ENCODE results near the gene MCHR1.

MCHR1 gene

DNA sequence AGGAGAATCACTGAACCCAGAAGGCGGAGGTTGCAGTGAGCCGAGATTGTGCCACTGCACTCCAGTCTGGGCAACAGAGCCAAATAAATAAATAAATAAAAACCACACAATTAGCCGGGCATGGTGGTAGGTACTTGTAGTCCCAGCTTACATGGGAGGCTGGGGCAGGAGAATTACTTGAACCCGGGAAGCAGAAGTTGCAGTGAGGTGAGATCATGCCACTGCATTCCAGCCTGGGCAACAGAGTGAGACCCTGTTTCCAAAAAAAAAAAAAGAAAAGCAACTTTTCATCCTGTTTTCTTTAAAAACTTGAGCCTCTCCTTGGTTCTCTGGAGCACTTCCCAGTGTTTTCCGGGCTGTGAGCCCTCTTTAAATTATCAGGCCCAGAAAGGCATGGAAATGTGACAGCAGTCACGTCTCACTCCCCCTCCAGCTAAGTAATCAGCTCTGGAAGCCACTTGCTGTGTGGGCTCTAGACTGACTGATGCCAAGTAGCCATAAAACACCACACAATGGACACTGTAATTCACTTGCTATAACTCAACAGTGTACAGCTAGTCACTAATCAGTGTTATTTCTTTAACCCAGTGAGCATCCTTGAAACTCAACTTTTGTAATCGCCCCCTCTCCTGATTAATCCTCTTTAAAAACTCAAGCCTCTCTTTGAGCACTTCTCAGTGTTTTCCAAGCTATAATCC is 13.0 kb upstream of the MCHR1 start:
- no peak overlapping the region for H3K4ac ChIP-seq (ENCODE audit: low read depth, low read length)
- H3K4me2 ChIP-seq (ENCODE audit: low read length), result no peak overlapping the region
- peak in 1 of 2 donors; percentile 25 for DNase-seq
- no peaks in the 10 kb centered on the region for H3K9me3 ChIP-seq (ENCODE audit: insufficient read depth, low read depth, low read length)
- H3K79me2 ChIP-seq (ENCODE audit: control insufficient read depth, insufficient read depth, low read length, poor library complexity), result no peaks in the 10 kb centered on the region
- H4K91ac ChIP-seq (ENCODE audit: low read depth, low read length), result no peak overlapping the region
- H3K4me1 ChIP-seq (ENCODE audit: control insufficient read depth in 1 of 2, insufficient read depth in 2 of 2, low read length in 2 of 2), result peaks cover 5 to 9% of the 10 kb centered on the region in 2 experiments
- no peaks in the 10 kb centered on the region for H3K36me3 ChIP-seq (ENCODE audit: control insufficient read depth in 1 of 2, insufficient read depth in 2 of 2, low read length in 2 of 2)
- no peak overlapping the region for H4K8ac ChIP-seq (ENCODE audit: low read depth, low read length)
- no peak overlapping the region for H2BK120ac ChIP-seq (ENCODE audit: insufficient read depth, low read length, poor library complexity)
- H3K14ac ChIP-seq (ENCODE audit: low read length), result no peak overlapping the region
- peaks cover 5% of the 10 kb centered on the region for H3K79me1 ChIP-seq (ENCODE audit: low read length)
- no peak overlapping the region for H2BK12ac ChIP-seq (ENCODE audit: low read length)
- no peaks in the 10 kb centered on the region for H3K27me3 ChIP-seq (ENCODE audit: insufficient read depth, low read length)
- H4K12ac ChIP-seq (ENCODE audit: low read depth, low read length), result no peak overlapping the region
- no peak overlapping the region for H3K9ac ChIP-seq (ENCODE audit: low read length)
- H2AFZ ChIP-seq (ENCODE audit: insufficient read depth, low read length, poor library complexity), result no peak overlapping the region
- H2BK5ac ChIP-seq (ENCODE audit: low read depth, low read length, poor library complexity), result no peak overlapping the region
- H3K23ac ChIP-seq (ENCODE audit: low read length), result no peak overlapping the region
- H3K18ac ChIP-seq (ENCODE audit: low read length), result no peak overlapping the region
- WGBS (ENCODE audit: extremely low coverage, insufficient coverage, insufficient read length), result no CpG with 5 or more reads among the region's 7 CpGs
- H2AK5ac ChIP-seq (ENCODE audit: low read length), result no peak overlapping the region
- no peak overlapping the region for H3K4me3 ChIP-seq (ENCODE audit: low read depth, low read length)
- H3K27ac ChIP-seq (ENCODE audit: low read depth, low read length), result no peak overlapping the region

DNA sequence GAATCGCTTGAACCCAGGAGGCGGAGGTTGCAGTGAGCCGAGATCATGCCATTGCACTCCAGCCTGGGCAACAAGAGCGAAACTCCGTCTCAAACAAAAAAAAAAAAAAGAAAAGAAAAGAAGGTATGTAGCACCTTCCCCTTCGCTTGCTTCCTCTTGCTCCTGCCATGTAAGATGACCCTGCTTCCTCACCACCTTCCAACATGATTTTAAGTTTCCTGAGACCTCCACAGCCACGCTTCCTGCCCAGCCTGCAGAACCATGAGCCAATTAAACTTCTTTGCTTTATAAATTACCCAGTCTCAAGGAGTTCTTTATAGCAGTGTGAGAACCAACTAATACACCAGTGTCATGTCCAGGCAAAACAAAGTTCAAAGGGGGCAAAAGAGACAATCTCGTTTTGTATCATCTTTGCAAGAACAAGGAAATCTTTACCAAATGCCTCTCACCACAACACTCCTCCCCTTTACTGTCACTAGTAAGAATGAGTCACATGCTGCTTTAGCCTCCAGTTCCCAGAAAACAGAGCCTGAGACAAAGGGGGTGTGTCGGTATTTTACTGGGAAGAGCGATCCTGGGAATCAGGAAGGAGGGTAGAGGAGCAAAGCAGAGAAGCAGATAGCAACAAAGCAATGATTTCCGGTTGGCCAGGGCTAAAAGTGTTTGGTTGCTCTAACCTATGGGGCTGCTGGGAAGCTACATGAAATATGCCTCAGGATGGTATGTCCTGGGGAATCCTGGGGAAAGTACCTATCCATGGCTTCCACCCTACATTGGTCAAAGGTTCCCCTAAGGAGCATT is 10.5 kb upstream of the MCHR1 start:
- H3K14ac ChIP-seq (ENCODE audit: low read length), result no peak overlapping the region
- H4K8ac ChIP-seq (ENCODE audit: low read depth, low read length), result peak overlapping the region; percentile 41
- H3K9ac ChIP-seq (ENCODE audit: low read length), result no peak overlapping the region
- peak overlapping the region; percentile 26 for H3K18ac ChIP-seq (ENCODE audit: low read length)
- H3K27ac ChIP-seq (ENCODE audit: low read depth, low read length), result peak overlapping the region; percentile 13
- no peak overlapping the region for H3K4me2 ChIP-seq (ENCODE audit: low read length)
- H3K4me3 ChIP-seq (ENCODE audit: low read depth, low read length), result no peak overlapping the region
- peaks cover 5% of the 10 kb centered on the region for H3K79me1 ChIP-seq (ENCODE audit: low read length)
- H3K79me2 ChIP-seq (ENCODE audit: control insufficient read depth, insufficient read depth, low read length, poor library complexity), result no peaks in the 10 kb centered on the region
- H2AFZ ChIP-seq (ENCODE audit: insufficient read depth, low read length, poor library complexity), result peak overlapping the region; percentile 20
- H3K4ac ChIP-seq (ENCODE audit: low read depth, low read length), result peak overlapping the region; percentile 9
- H3K23ac ChIP-seq (ENCODE audit: low read length), result no peak overlapping the region
- peak overlapping the region; percentile 2 for H2BK5ac ChIP-seq (ENCODE audit: low read depth, low read length, poor library complexity)
- WGBS (ENCODE audit: extremely low coverage, insufficient coverage, insufficient read length), result no CpG with 5 or more reads among the region's 11 CpGs
- peak overlapping the region; percentile 6 for H4K12ac ChIP-seq (ENCODE audit: low read depth, low read length)
- peaks cover 4% of the 10 kb centered on the region for H3K9me3 ChIP-seq (ENCODE audit: insufficient read depth, low read depth, low read length)
- peak overlapping the region; percentile 3 for H2AK5ac ChIP-seq (ENCODE audit: low read length)
- H2BK12ac ChIP-seq (ENCODE audit: low read length), result peak overlapping the region; percentile 58
- H3K27me3 ChIP-seq (ENCODE audit: insufficient read depth, low read length), result no peaks in the 10 kb centered on the region
- H3K36me3 ChIP-seq (ENCODE audit: control insufficient read depth in 1 of 2, insufficient read depth in 2 of 2, low read length in 2 of 2), result no peaks in the 10 kb centered on the region
- peak; percentile 59 to 66 for DNase-seq
- H2BK120ac ChIP-seq (ENCODE audit: insufficient read depth, low read length, poor library complexity), result peak overlapping the region; percentile 58
- H4K91ac ChIP-seq (ENCODE audit: low read depth, low read length), result peak overlapping the region; percentile 78
- H3K4me1 ChIP-seq (ENCODE audit: control insufficient read depth in 1 of 2, insufficient read depth in 2 of 2, low read length in 2 of 2), result peaks cover 5 to 9% of the 10 kb centered on the region in 2 experiments

DNA sequence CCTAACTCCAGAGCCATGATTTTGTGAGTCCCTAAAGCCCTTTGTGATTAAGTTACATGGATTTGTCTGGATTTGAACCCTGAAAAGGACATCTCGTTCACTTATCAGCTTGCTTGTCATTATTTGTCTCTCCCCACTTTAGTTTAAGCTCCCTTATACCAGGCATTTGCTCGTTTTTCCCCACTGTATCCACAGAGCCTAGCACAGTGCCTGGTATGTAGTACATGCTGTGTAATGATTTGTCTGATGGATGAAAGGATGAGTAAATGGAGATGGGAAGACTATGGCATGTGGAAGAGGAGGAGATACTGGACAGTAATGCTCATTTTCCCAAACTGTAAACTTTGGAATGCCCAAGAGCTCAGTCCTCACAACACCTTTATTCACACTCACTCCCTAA is 9.2 kb upstream of the MCHR1 start:
- no peak overlapping the region for H3K14ac ChIP-seq (ENCODE audit: low read length)
- H4K8ac ChIP-seq (ENCODE audit: low read depth, low read length), result no peak overlapping the region
- H2BK5ac ChIP-seq (ENCODE audit: low read depth, low read length, poor library complexity), result no peak overlapping the region
- peaks cover 5% of the 10 kb centered on the region for H3K79me1 ChIP-seq (ENCODE audit: low read length)
- no peaks in the 10 kb centered on the region for H3K36me3 ChIP-seq (ENCODE audit: control insufficient read depth in 1 of 2, insufficient read depth in 2 of 2, low read length in 2 of 2)
- H3K4me1 ChIP-seq (ENCODE audit: control insufficient read depth in 1 of 2, insufficient read depth in 2 of 2, low read length in 2 of 2), result peaks cover 5 to 9% of the 10 kb centered on the region in 2 experiments
- no peak overlapping the region for H2BK12ac ChIP-seq (ENCODE audit: low read length)
- H2BK120ac ChIP-seq (ENCODE audit: insufficient read depth, low read length, poor library complexity), result no peak overlapping the region
- H3K23ac ChIP-seq (ENCODE audit: low read length), result no peak overlapping the region
- H3K4me2 ChIP-seq (ENCODE audit: low read length), result no peak overlapping the region
- no peak overlapping the region for H2AFZ ChIP-seq (ENCODE audit: insufficient read depth, low read length, poor library complexity)
- H3K27me3 ChIP-seq (ENCODE audit: insufficient read depth, low read length), result no peaks in the 10 kb centered on the region
- H4K12ac ChIP-seq (ENCODE audit: low read depth, low read length), result no peak overlapping the region
- no peak overlapping the region for H3K27ac ChIP-seq (ENCODE audit: low read depth, low read length)
- H3K4ac ChIP-seq (ENCODE audit: low read depth, low read length), result no peak overlapping the region
- H2AK5ac ChIP-seq (ENCODE audit: low read length), result no peak overlapping the region
- H3K9ac ChIP-seq (ENCODE audit: low read length), result no peak overlapping the region
- H3K9me3 ChIP-seq (ENCODE audit: insufficient read depth, low read depth, low read length), result peaks cover 4% of the 10 kb centered on the region
- H4K91ac ChIP-seq (ENCODE audit: low read depth, low read length), result peak overlapping the region; percentile 60
- no peak overlapping the region for H3K18ac ChIP-seq (ENCODE audit: low read length)
- WGBS (ENCODE audit: extremely low coverage, insufficient coverage, insufficient read length), result no CpG with 5 or more reads among the region's 2 CpGs
- DNase-seq, result no peak
- no peaks in the 10 kb centered on the region for H3K79me2 ChIP-seq (ENCODE audit: control insufficient read depth, insufficient read depth, low read length, poor library complexity)
- H3K4me3 ChIP-seq (ENCODE audit: low read depth, low read length), result no peak overlapping the region

DNA sequence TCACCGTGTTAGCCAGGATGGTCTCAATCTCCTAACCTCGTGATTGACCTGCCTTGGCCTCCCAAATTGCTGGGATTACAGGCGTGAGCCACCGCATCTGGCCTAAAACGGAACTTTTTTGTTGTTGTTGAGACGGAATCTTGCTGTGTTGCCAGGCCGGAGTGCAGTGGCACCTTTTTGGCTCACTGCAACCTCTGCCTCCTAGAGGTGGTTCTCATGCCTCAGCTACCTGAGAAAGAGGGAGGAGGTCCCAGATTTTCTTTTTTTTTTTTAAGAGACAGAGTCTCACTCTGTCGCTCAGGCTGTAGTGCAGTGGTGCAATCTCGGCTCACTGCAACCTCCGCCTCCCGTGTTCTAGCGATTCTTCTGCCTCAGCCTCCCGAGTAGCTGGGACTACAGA is 7.9 kb upstream of the MCHR1 start:
- Histone ChIP-seq H3K4ac (ENCODE audit: low read depth, low read length) (no peak overlapping the region), H2BK12ac (ENCODE audit: low read length) (no peak overlapping the region), H3K36me3 (ENCODE audit: control insufficient read depth in 1 of 2, insufficient read depth in 2 of 2, low read length in 2 of 2) (no peaks in the 10 kb centered on the region), H3K14ac (ENCODE audit: low read length) (no peak overlapping the region), H3K4me2 (ENCODE audit: low read length) (no peak overlapping the region), H2AFZ (ENCODE audit: insufficient read depth, low read length, poor library complexity) (no peak overlapping the region), H4K91ac (ENCODE audit: low read depth, low read length) (no peak overlapping the region), H3K4me1 (ENCODE audit: control insufficient read depth in 1 of 2, insufficient read depth in 2 of 2, low read length in 2 of 2) (peaks cover 5 to 9% of the 10 kb centered on the region in 2 experiments), H3K79me1 (ENCODE audit: low read length) (peaks cover 5% of the 10 kb centered on the region), H3K23ac (ENCODE audit: low read length) (no peak overlapping the region), H4K8ac (ENCODE audit: low read depth, low read length) (no peak overlapping the region), H2BK120ac (ENCODE audit: insufficient read depth, low read length, poor library complexity) (no peak overlapping the region), H2BK5ac (ENCODE audit: low read depth, low read length, poor library complexity) (no peak overlapping the region), H3K18ac (ENCODE audit: low read length) (no peak overlapping the region), H3K27ac (ENCODE audit: low read depth, low read length) (no peak overlapping the region), H3K4me3 (ENCODE audit: low read depth, low read length) (no peak overlapping the region), H3K27me3 (ENCODE audit: insufficient read depth, low read length) (no peaks in the 10 kb centered on the region), H3K9me3 (ENCODE audit: insufficient read depth, low read depth, low read length) (peaks cover 4% of the 10 kb centered on the region), H3K9ac (ENCODE audit: low read length) (no peak overlapping the region), H4K12ac (ENCODE audit: low read depth, low read length) (no peak overlapping the region), H2AK5ac (ENCODE audit: low read length) (no peak overlapping the region), H3K79me2 (ENCODE audit: control insufficient read depth, insufficient read depth, low read length, poor library complexity) (no peaks in the 10 kb centered on the region)
- no peak for DNase-seq
- WGBS (ENCODE audit: extremely low coverage, insufficient coverage, insufficient read length), result no CpG with 5 or more reads among the region's 13 CpGs
